ENCODE measurements around the gene VGLL4. TPM values are rescaled to one million over a fixed set of nuclear protein-coding genes. Genes with fewer than 3 reads are reported as not detected.

VGLL4 gene
- total and polyA plus RNA-seq, 2 of the 4 experiments (the other 2 are of a cell fraction) = 26.2 to 35.4 TPM

- Histone ChIP-seq H3K79me1 (ENCODE audit: low read depth in 1 of 2, low read length in 2 of 2) (peaks cover 5 to 29% of the 10 kb centered on the region in 2 experiments), H3K23ac (ENCODE audit: low read depth, low read length) (peak overlapping the region; percentile 11; the same call in 1 of the 2 replicates), H4K5ac (ENCODE audit: low read depth, low read length) (peak overlapping the region; percentile 40), H3K9me1 (ENCODE audit: insufficient read depth, low read length) (peaks cover 15% of the 10 kb centered on the region), H4K8ac (ENCODE audit: low read depth in 2 of 2, low read length in 2 of 2) (peak overlapping the region in 1 of 2 experiments; percentile 75; a peak in 2 of 4 replicates), H2AK9ac (replicated peaks; ENCODE audit: low read depth, low read length, poor library complexity) (peak overlapping the region; percentile 33), H2AK5ac (ENCODE audit: low read depth, low read length) (peak overlapping the region; percentile 97), H3K14ac (replicated peaks; ENCODE audit: low read depth, low read length) (peak overlapping the region; percentile 64), H3K18ac (ENCODE audit: low read depth, low read length) (peak overlapping the region; percentile 31), H2BK5ac (ENCODE audit: low read depth, low read length, poor library complexity, severe bottlenecking) (peak overlapping the region; percentile 92), H2BK120ac (ENCODE audit: low read depth, low read length) (peak overlapping the region; percentile 92), H4K20me1 (ENCODE audit: insufficient read depth, low read length) (peaks cover 3% of the 10 kb centered on the region; the same call in 1 of the 2 replicates), H3K4me2 (ENCODE audit: low read depth, low read length) (no peak overlapping the region), H2BK20ac (ENCODE audit: low read depth, low read length) (peak overlapping the region; percentile 47), H3K4ac (ENCODE audit: low read depth, low read length) (peak overlapping the region; percentile 91), H3K27me3 (ENCODE audit: control insufficient read depth, insufficient read depth, low read length) (no peaks in the 10 kb centered on the region), H3K9ac (ENCODE audit: low read depth, low read length) (no peak overlapping the region), H3K9me3 (ENCODE audit: control insufficient read depth, insufficient read depth, low read length) (no peaks in the 10 kb centered on the region), H3K36me3 (ENCODE audit: control insufficient read depth, insufficient read depth, low read length) (no peaks in the 10 kb centered on the region), H3K56ac (ENCODE audit: extremely low read depth, insufficient read depth, low read length) (no peak overlapping the region), H4K91ac (ENCODE audit: insufficient read depth, low read depth, low read length) (peak overlapping the region; percentile 80), H2BK15ac (ENCODE audit: low read depth, low read length) (peak overlapping the region; percentile 64; the same call in 2 of the 3 replicates), H3K27ac (ENCODE audit: insufficient read depth, low read length) (peak overlapping the region; percentile 16; the same call in 1 of the 2 replicates), H3K4me3 (ENCODE audit: insufficient read depth, low read depth, low read length) (no peak overlapping the region), H2AFZ (replicated peaks; ENCODE audit: low read length, poor library complexity) (no peak overlapping the region), H3K4me1 (ENCODE audit: control insufficient read depth, insufficient read depth, low read length) (peaks cover 22% of the 10 kb centered on the region)
- no peak for DNase-seq
- dilution Hi-C loops (cut with HindIII; ENCODE audit: low sequenced_read_pairs, unreplicated experiment) (no loop called here), intact Hi-C loops (cut with micrococcal nuclease) (no loop called here), in situ Hi-C loops (cut with MboI; ENCODE audit: low sequenced_read_pairs) (no loop called here)
- BruUV-seq (replicated peaks) = no TSS peak
- WGBS, 2 experiments (ENCODE audit: extremely low coverage in 2 of 2, insufficient read length in 1 of 2) = 64% methylated on average over 5 of the region's 5 CpGs; no CpG with 5 or more reads in 1 of the 2 experiments
- CTCF ChIA-PET = interaction anchor here (0.6 kb wide), 1 partner anchor 78 kb away, joined by 3 read pairs; no protein-coding TSS in a partner anchor
- ATAC-seq (ENCODE audit: low read depth) = no peak
- TF ChIP-seq BHLHE40 (IDR thresholded peaks at IDR 0.05; ENCODE audit: low read depth, low read length) (no peak), CEBPB (IDR thresholded peaks at IDR 0.05; ENCODE audit: low read depth, low read length) (no peak), USF2 (IDR thresholded peaks at IDR 0.05; ENCODE audit: low read depth, low read length) (no peak), RFX5 (IDR thresholded peaks at IDR 0.05; ENCODE audit: low read depth, low read length) (no peak), MAZ (IDR thresholded peaks at IDR 0.05; ENCODE audit: borderline replicate concordance, low read depth, low read length) (no peak), ELK1 (IDR thresholded peaks at IDR 0.05; ENCODE audit: borderline replicate concordance, low read depth, low read length) (no peak), RAD21 (IDR thresholded peaks at IDR 0.05; ENCODE audit: low read length) (no peak), RCOR1 (IDR thresholded peaks at IDR 0.05; ENCODE audit: insufficient replicate concordance, low read length) (no peak), NFE2L2 (IDR thresholded peaks at IDR 0.05; ENCODE audit: low read depth, low read length) (no peak), CTCF (conservative IDR thresholded peaks at IDR 0.05; ENCODE audit: low read depth, low read length) (no peak), CHD1 (IDR thresholded peaks at IDR 0.05; ENCODE audit: low read depth, low read length) (no peak), MAFK (IDR thresholded peaks at IDR 0.05; ENCODE audit: low read depth, low read length) (no peak), MXI1 (IDR thresholded peaks at IDR 0.05; ENCODE audit: borderline replicate concordance, low read depth, low read length) (no peak), FOS (IDR thresholded peaks at IDR 0.05; ENCODE audit: low read depth, low read length) (no peak), POLR2A (IDR thresholded peaks at IDR 0.05; ENCODE audit: low read depth, low read length) (no peak)
- POLR2A ChIA-PET (ENCODE audit: unreplicated experiment) = no interaction called here
These were observed 133.4 kb downstream of the VGLL4 start for GRCh38 chr3:11510356-11510755.

Data from IMR-90 (cell line).